ENCODE measurements around the gene TFCP2.

GRCh38 chr12:51181558-51181957 lies 8.6 kb upstream of the TFCP2 start:
- TF ChIP-seq, protein P1, sequence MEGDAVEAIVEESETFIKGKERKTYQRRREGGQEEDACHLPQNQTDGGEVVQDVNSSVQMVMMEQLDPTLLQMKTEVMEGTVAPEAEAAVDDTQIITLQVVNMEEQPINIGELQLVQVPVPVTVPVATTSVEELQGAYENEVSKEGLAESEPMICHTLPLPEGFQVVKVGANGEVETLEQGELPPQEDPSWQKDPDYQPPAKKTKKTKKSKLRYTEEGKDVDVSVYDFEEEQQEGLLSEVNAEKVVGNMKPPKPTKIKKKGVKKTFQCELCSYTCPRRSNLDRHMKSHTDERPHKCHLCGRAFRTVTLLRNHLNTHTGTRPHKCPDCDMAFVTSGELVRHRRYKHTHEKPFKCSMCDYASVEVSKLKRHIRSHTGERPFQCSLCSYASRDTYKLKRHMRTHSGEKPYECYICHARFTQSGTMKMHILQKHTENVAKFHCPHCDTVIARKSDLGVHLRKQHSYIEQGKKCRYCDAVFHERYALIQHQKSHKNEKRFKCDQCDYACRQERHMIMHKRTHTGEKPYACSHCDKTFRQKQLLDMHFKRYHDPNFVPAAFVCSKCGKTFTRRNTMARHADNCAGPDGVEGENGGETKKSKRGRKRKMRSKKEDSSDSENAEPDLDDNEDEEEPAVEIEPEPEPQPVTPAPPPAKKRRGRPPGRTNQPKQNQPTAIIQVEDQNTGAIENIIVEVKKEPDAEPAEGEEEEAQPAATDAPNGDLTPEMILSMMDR (IDR thresholded peaks at IDR 0.05): no peak
- TF ChIP-seq ZFX (IDR thresholded peaks at IDR 0.05; ENCODE audit: borderline replicate concordance): no peak
